ENCODE results near the gene SLC16A2. TPM values are rescaled to one million over a fixed set of nuclear protein-coding genes. Genes with fewer than 3 reads are reported as not detected.
A peak's percentile ranks its signal among the peaks of the same experiment; 100 is the strongest.

SLC16A2 gene
- total RNA-seq (2021; ENCODE audit: unreplicated experiment) (0.32 TPM), Bru-seq, nascent RNA (percentile 17 among the genes with signal in this experiment), BruChase-seq, experiment 1, labeled RNA remaining after a 6-hour chase (percentile 12 among the genes with signal in this experiment), BruChase-seq, experiment 2, labeled RNA remaining after a 2-hour chase (percentile 18 among the genes with signal in this experiment)
- polyA plus RNA-seq (2012) = 0.05 and 0.08 TPM in 2 replicates
- long read RNA-seq = 0 reads

- intact Hi-C loops (cut with micrococcal nuclease) = no loop called here
- Histone ChIP-seq H3K4me1 (ENCODE audit: control insufficient read depth in 1 of 2, insufficient read depth in 2 of 2, low read length in 2 of 2) (peaks cover 0 to 6% of the 10 kb centered on the region in 2 experiments; a peak in 1 of 4 replicates), H3K27ac (ENCODE audit: low read depth, low read length) (no peak within 1 kb of the TSS; the same call in 1 of the 2 replicates), H3K4me2 (ENCODE audit: low read length) (peak within 1 kb of the TSS; percentile 63), H3K27me3 (ENCODE audit: insufficient read depth, low read length) (no peaks in the 10 kb centered on the region), H2AFZ (ENCODE audit: low read depth, low read length, poor library complexity, severe bottlenecking) (no peak within 1 kb of the TSS), H3K4me3 (replicated peaks in 1 of 2; ENCODE audit: low read depth in 1 of 2, low read length in 2 of 2) (peak within 1 kb of the TSS; percentile 23 to 48), H4K20me1 (ENCODE audit: insufficient read depth) (no peaks in the 10 kb centered on the region), H3K9me3 (ENCODE audit: control insufficient read depth in 1 of 2, insufficient read depth in 1 of 2, low read depth in 1 of 2, low read length in 2 of 2) (no peaks in the 10 kb centered on the region), H3K9me2 (ENCODE audit: insufficient read depth) (no peaks in the 10 kb centered on the region), H3K36me3 (ENCODE audit: control insufficient read depth in 1 of 2, insufficient read depth in 2 of 2, low read length in 2 of 2) (no peaks in the 10 kb centered on the region), H3K79me2 (ENCODE audit: insufficient read depth, low read length) (no peaks in the 10 kb centered on the region), H3K9ac (ENCODE audit: low read length) (peak within 1 kb of the TSS; percentile 49; the same call in 1 of the 2 replicates)
- ChIA-PET RAD21 (ENCODE audit: low non-redundant PET in 1 of 2, low total read pairs in 2 of 2, uncharacterized antibody in 2 of 2, unreplicated experiment in 2 of 2) (no interaction called here), POLR2A (no interaction called here), CTCF (no interaction called here)
- no peak for DNase-seq (ENCODE audit: low read depth, low spot score)
- ATAC-seq = no peak
- BruUV-seq (replicated peaks) = no TSS peak
- TF ChIP-seq, protein P1, sequence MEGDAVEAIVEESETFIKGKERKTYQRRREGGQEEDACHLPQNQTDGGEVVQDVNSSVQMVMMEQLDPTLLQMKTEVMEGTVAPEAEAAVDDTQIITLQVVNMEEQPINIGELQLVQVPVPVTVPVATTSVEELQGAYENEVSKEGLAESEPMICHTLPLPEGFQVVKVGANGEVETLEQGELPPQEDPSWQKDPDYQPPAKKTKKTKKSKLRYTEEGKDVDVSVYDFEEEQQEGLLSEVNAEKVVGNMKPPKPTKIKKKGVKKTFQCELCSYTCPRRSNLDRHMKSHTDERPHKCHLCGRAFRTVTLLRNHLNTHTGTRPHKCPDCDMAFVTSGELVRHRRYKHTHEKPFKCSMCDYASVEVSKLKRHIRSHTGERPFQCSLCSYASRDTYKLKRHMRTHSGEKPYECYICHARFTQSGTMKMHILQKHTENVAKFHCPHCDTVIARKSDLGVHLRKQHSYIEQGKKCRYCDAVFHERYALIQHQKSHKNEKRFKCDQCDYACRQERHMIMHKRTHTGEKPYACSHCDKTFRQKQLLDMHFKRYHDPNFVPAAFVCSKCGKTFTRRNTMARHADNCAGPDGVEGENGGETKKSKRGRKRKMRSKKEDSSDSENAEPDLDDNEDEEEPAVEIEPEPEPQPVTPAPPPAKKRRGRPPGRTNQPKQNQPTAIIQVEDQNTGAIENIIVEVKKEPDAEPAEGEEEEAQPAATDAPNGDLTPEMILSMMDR (IDR thresholded peaks at IDR 0.05 in 2 of 3, conservative IDR thresholded peaks at IDR 0.05 in 1 of 3; ENCODE audit: borderline replicate concordance in 1 of 3, insufficient read depth in 1 of 3, low read depth in 2 of 3, low read length in 2 of 3) = no peak
- TF ChIP-seq JUND (IDR thresholded peaks at IDR 0.05) (no peak), YY1 (IDR thresholded peaks at IDR 0.05; ENCODE audit: extremely low read depth, insufficient replicate concordance, low read depth, low read length) (no peak), CEBPB (IDR thresholded peaks at IDR 0.05; ENCODE audit: low read depth) (no peak)
These were observed at the start of gene SLC16A2 for GRCh38 chrX:74421036-74421739. SLC16A2 (plus strand) TSS chrX:74421493; CDS start chrX:74421638, 145 bp downstream.

GRCh38 chrX:74372272-74372671, 49.0 kb upstream of the SLC16A2 start:
- Histone ChIP-seq H3K36me3 (ENCODE audit: control insufficient read depth in 1 of 2, insufficient read depth in 2 of 2, low read length in 2 of 2) (no peaks in the 10 kb centered on the region), H3K9ac (ENCODE audit: low read length) (no peak overlapping the region), H3K9me3 (ENCODE audit: control insufficient read depth in 1 of 2, insufficient read depth in 1 of 2, low read depth in 1 of 2, low read length in 2 of 2) (no peaks in the 10 kb centered on the region), H4K20me1 (ENCODE audit: insufficient read depth) (no peaks in the 10 kb centered on the region), H3K27ac (ENCODE audit: low read depth, low read length) (no peak overlapping the region), H3K4me2 (ENCODE audit: low read length) (no peak overlapping the region), H3K79me2 (ENCODE audit: insufficient read depth, low read length) (no peaks in the 10 kb centered on the region), H3K27me3 (ENCODE audit: insufficient read depth, low read length) (no peaks in the 10 kb centered on the region), H2AFZ (ENCODE audit: low read depth, low read length, poor library complexity, severe bottlenecking) (no peak overlapping the region), H3K4me3 (replicated peaks in 1 of 2; ENCODE audit: low read depth in 1 of 2, low read length in 2 of 2) (no peak overlapping the region), H3K9me2 (ENCODE audit: insufficient read depth) (no peaks in the 10 kb centered on the region), H3K4me1 (ENCODE audit: control insufficient read depth in 1 of 2, insufficient read depth in 2 of 2, low read length in 2 of 2) (no peaks in the 10 kb centered on the region)
- ChIA-PET RAD21 (ENCODE audit: low non-redundant PET in 1 of 2, low total read pairs in 2 of 2, uncharacterized antibody in 2 of 2, unreplicated experiment in 2 of 2) (no interaction called here), CTCF (interaction anchor here (1.0 kb wide), 1 partner anchor 10 kb away, joined by 3 read pairs; no protein-coding TSS in a partner anchor), POLR2A (no interaction called here)
- DNase-seq (ENCODE audit: low read depth, low spot score) (no peak), ATAC-seq (no peak)
- BruUV-seq (replicated peaks) = no TSS peak
- intact Hi-C loops (cut with micrococcal nuclease) = no loop called here
- TF ChIP-seq RAD21 (IDR thresholded peaks at IDR 0.05; ENCODE audit: low read depth) (no peak), CEBPB (IDR thresholded peaks at IDR 0.05; ENCODE audit: low read depth) (no peak), EZH2 (IDR thresholded peaks at IDR 0.05) (no peak), EZH2phosphoT487 (IDR thresholded peaks at IDR 0.05; ENCODE audit: borderline replicate concordance) (no peak), POLR2AphosphoS5 (IDR thresholded peaks at IDR 0.05; ENCODE audit: low read depth, low read length) (no peak), SIN3A (IDR thresholded peaks at IDR 0.05; ENCODE audit: low read depth) (no peak), ZBTB33 (IDR thresholded peaks at IDR 0.05; ENCODE audit: extremely low read depth, insufficient replicate concordance, low read length) (no peak), FOSL1 (IDR thresholded peaks at IDR 0.05; ENCODE audit: low read depth) (no peak), ZFX (IDR thresholded peaks at IDR 0.05) (no peak), ELF1 (IDR thresholded peaks at IDR 0.05; ENCODE audit: borderline replicate concordance, low read depth) (no peak)

All from HCT116 (cell line).